Activated T-cell treated with anti-CD3 and anti-CD28 coated beads for 4 hours (primary cell): ENCODE measurements around the gene DVL3.
A peak's percentile ranks its signal among the peaks of the same experiment; 100 is the strongest.
"Not testable (repeated sequence)": the region's sequence is repeated elsewhere in the genome, so short reads cannot be mapped to it uniquely, and the experiment has no call there.

Source experiments
- DNase-seq: peaks from one replicate; pipeline ENCODE4 v3.0.0-alpha.2; 2020

DVL3 gene

GRCh38 chr3:184154885-184155643, at the start of gene DVL3:
Gene DVL3 (plus strand): TSS chr3:184155377. CDS start chr3:184155636, 259 bp downstream.
- peak; percentile 13 for DNase-seq

GRCh38 chr3:184110316-184110725, 44.9 kb upstream of the DVL3 start:
- no peak for DNase-seq

- no peak for DNase-seq
Measured at GRCh38 chr3:184116017-184116416, 39.2 kb upstream of the DVL3 start.

- DNase-seq = no peak
Measured at GRCh38 chr3:184117636-184118035, 37.5 kb upstream of the DVL3 start.

GRCh38 chr3:184121031-184121430, 34.1 kb upstream of the DVL3 start:
- DNase-seq = not testable (repeated sequence)

GRCh38 chr3:184126006-184126405, 29.2 kb upstream of the DVL3 start:
- no peak for DNase-seq

GRCh38 chr3:184129012-184129411, 26.2 kb upstream of the DVL3 start:
- no peak for DNase-seq

- no peak for DNase-seq
Measured at GRCh38 chr3:184132945-184133344, 22.2 kb upstream of the DVL3 start.

- no peak for DNase-seq
Measured at GRCh38 chr3:184133840-184134745, 21.1 kb upstream of the DVL3 start.

- no peak for DNase-seq
Measured at GRCh38 chr3:184134746-184135148, 20.4 kb upstream of the DVL3 start.

- peak; percentile 75 for DNase-seq
Measured at GRCh38 chr3:184135149-184135910, 19.8 kb upstream of the DVL3 start, which contains the start of gene EIF2B5. Gene EIF2B5 (plus strand): TSS chr3:184135358. CDS start chr3:184135386, 28 bp downstream.

GRCh38 chr3:184135911-184136260, 19.3 kb upstream of the DVL3 start:
- no peak for DNase-seq

GRCh38 chr3:184140436-184140835, 14.7 kb upstream of the DVL3 start:
- DNase-seq = no peak

GRCh38 chr3:184142199-184142598, 13.0 kb upstream of the DVL3 start:
- no peak for DNase-seq

GRCh38 chr3:184143327-184143726, 11.8 kb upstream of the DVL3 start:
- no peak for DNase-seq

- DNase-seq = no peak
Measured at GRCh38 chr3:184144505-184144904, 10.7 kb upstream of the DVL3 start.

- DNase-seq = no peak
Measured at GRCh38 chr3:184145111-184145524, 10.1 kb upstream of the DVL3 start.

GRCh38 chr3:184145751-184146270, 9.4 kb upstream of the DVL3 start:
- DNase-seq = no peak

- no peak for DNase-seq
Measured at GRCh38 chr3:184148076-184148475, 7.1 kb upstream of the DVL3 start.

GRCh38 chr3:184149123-184149522, 6.1 kb upstream of the DVL3 start:
- DNase-seq = no peak

- DNase-seq = not testable (repeated sequence)
Measured at GRCh38 chr3:184149770-184150169, 5.4 kb upstream of the DVL3 start.

- peak; percentile 16 for DNase-seq
Measured at GRCh38 chr3:184155644-184156521, 706 bp downstream of the DVL3 start.
